IPS-20b (cell line): ENCODE results near the gene ALOX12B.

Experiments used
- H3K27ac ChIP-seq: one replicate; pipeline ENCODE4 v1.5.1; 2013; ENCODE audit warnings: low read length
- H3K27me3 ChIP-seq: 2 replicates; pipeline ENCODE4 v1.6.1; 2013; ENCODE audit warnings: mild to moderate bottlenecking, low read length, inconsistent platforms; ENCODE audit not compliant: insufficient read depth
- H3K36me3 ChIP-seq: 2 replicates; pipeline ENCODE4 v1.6.1; 2013; ENCODE audit warnings: low read depth, mild to moderate bottlenecking, inconsistent platforms, low read length, moderate library complexity; ENCODE audit not compliant: insufficient read depth
- H3K4me1 ChIP-seq: 2 replicates; pipeline ENCODE4 v1.6.1; 2013; ENCODE audit warnings: mild to moderate bottlenecking, control low read depth, inconsistent platforms, low read length, moderate library complexity; ENCODE audit not compliant: insufficient read depth
- H3K4me3 ChIP-seq: 2 replicates; pipeline ENCODE4 v1.5.1; 2013; ENCODE audit warnings: mild to moderate bottlenecking, low read length, inconsistent platforms
- H3K9ac ChIP-seq: 2 replicates; pipeline ENCODE4 v1.6.1; 2013; ENCODE audit warnings: low read depth, mild to moderate bottlenecking, inconsistent platforms, low read length, moderate library complexity
- H3K9me3 ChIP-seq: 2 replicates; pipeline ENCODE4 v1.6.1; 2013; ENCODE audit warnings: mild to moderate bottlenecking, low read depth, low read length, inconsistent platforms; ENCODE audit not compliant: insufficient read depth

The ALOX12B gene

GRCh38 chr17:8087075-8087951 is at the start of gene ALOX12B:
ALOX12B (minus strand) TSS chr17:8087716; CDS start chr17:8087442, 274 bp downstream.
- Histone ChIP-seq H3K4me3 (no peak within 1 kb of the TSS), H3K9ac (no peak within 1 kb of the TSS), H3K36me3 (no peaks in the 10 kb centered on the region), H3K27me3 (peaks cover 25% of the 10 kb centered on the region), H3K9me3 (no peaks in the 10 kb centered on the region), H3K27ac (no peak within 1 kb of the TSS), H3K4me1 (no peaks in the 10 kb centered on the region)

DNA sequence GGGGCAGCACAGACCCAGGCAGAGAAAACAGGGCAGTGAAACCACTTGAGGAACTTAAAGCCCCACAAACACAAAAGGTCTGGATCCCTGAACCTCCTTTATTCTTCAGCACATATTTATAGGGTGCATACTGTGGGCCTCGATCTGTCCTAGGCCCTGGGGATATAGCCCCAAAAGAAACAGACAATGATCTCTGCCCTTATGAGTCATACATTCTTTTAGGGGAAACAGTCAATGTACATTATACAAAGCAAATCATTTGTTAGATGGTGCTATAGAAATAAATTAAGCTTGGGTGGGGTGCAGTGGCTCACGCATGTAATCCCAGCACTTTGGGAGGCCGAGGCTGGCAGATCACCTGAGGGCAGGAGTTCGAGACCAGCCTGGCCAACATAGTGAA is 46.4 kb upstream of the ALOX12B start:
- Histone ChIP-seq H3K27ac (no peak overlapping the region), H3K27me3 (peaks cover 35% of the 10 kb centered on the region), H3K9me3 (no peaks in the 10 kb centered on the region), H3K4me1 (no peaks in the 10 kb centered on the region; the same call in 1 of the 2 replicates), H3K36me3 (no peaks in the 10 kb centered on the region), H3K4me3 (no peak overlapping the region), H3K9ac (peak overlapping the region; percentile 51; the same call in 1 of the 2 replicates)

DNA sequence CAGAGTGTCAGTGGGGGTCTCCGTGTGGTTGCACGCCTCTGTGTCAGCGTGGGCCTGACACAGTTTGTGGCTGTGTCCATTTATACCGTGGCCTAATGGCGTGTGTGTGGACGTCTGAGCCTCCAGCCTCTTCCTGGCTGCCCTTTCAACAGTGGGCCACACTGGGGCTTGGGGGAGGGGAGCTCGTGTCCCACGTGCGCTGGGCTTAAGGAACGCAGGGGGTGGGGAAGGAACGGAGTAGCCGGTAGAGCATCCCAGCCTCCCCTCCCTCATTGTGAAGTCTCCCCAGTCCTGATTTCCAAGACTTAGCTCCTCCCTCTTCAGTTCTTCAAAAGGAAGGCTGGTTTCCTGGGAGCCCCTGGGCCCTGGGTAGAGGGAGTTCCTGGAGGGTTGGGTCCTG is 45.9 kb upstream of the ALOX12B start:
- peaks cover 40% of the 10 kb centered on the region for H3K27me3 ChIP-seq
- H3K9ac ChIP-seq: peak overlapping the region; percentile 51; the same call in 1 of the 2 replicates
- H3K9me3 ChIP-seq: no peaks in the 10 kb centered on the region
- peak overlapping the region; percentile 47; the same call in 1 of the 2 replicates for H3K4me3 ChIP-seq
- no peak overlapping the region for H3K27ac ChIP-seq
- H3K36me3 ChIP-seq: no peaks in the 10 kb centered on the region
- no peaks in the 10 kb centered on the region; the same call in 1 of the 2 replicates for H3K4me1 ChIP-seq

GRCh38 chr17:8131844-8132441 is 44.4 kb upstream of the ALOX12B start:
- Histone ChIP-seq H3K9me3 (no peaks in the 10 kb centered on the region), H3K9ac (no peak overlapping the region), H3K4me3 (no peak overlapping the region), H3K36me3 (no peaks in the 10 kb centered on the region), H3K4me1 (peaks cover 2% of the 10 kb centered on the region; the same call in 1 of the 2 replicates), H3K27ac (no peak overlapping the region), H3K27me3 (peaks cover 42% of the 10 kb centered on the region)

GRCh38 chr17:8128125-8128784 is 40.7 kb upstream of the ALOX12B start:
- H3K27me3 ChIP-seq: peaks cover 70% of the 10 kb centered on the region
- H3K9me3 ChIP-seq: no peaks in the 10 kb centered on the region
- H3K4me1 ChIP-seq: peaks cover 7% of the 10 kb centered on the region; the same call in 1 of the 2 replicates
- no peak overlapping the region for H3K9ac ChIP-seq
- no peak overlapping the region for H3K27ac ChIP-seq
- H3K4me3 ChIP-seq: no peak overlapping the region
- no peaks in the 10 kb centered on the region for H3K36me3 ChIP-seq

DNA sequence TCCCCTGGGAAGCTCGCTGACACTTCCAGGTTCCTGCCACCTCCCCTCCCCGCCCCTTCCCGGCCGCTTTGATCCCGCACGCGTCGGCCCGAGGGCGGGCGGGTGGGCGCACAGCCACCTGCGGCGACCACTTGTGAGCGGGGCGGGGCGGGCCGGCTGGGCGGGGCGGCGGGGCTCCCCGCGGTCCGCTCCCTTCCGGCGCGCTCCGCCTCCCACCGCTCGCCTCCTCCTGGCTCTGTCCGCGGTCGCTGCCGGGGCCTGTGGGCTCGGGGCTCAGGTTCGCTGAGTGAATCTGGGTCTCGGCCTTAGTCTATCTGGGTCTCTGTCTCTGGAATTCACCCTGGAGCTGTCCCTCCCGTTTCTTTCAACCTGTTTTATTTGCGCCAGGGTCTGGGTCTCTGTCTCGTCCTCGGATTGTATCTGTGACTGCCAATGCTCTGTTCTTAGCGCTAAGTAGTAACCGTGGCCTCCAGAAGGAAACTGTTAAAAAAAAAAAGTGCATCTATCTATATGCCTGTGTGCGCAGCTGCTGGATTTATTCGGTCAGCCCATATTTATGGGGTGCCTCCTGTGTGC is 39.1 kb upstream of the ALOX12B start:
- peak overlapping the region; percentile 89 for H3K4me3 ChIP-seq
- H3K9ac ChIP-seq: no peak overlapping the region
- H3K4me1 ChIP-seq: peaks cover 7% of the 10 kb centered on the region; the same call in 1 of the 2 replicates
- H3K36me3 ChIP-seq: no peaks in the 10 kb centered on the region
- no peak overlapping the region for H3K27ac ChIP-seq
- no peaks in the 10 kb centered on the region for H3K9me3 ChIP-seq
- peaks cover 86% of the 10 kb centered on the region for H3K27me3 ChIP-seq

GRCh38 chr17:8125947-8126490 is 38.5 kb upstream of the ALOX12B start:
- peak overlapping the region; percentile 89 for H3K4me3 ChIP-seq
- H3K27me3 ChIP-seq: peaks cover 88% of the 10 kb centered on the region
- no peak overlapping the region for H3K9ac ChIP-seq
- no peak overlapping the region for H3K27ac ChIP-seq
- H3K9me3 ChIP-seq: no peaks in the 10 kb centered on the region
- no peaks in the 10 kb centered on the region for H3K36me3 ChIP-seq
- peaks cover 7% of the 10 kb centered on the region; the same call in 1 of the 2 replicates for H3K4me1 ChIP-seq

DNA sequence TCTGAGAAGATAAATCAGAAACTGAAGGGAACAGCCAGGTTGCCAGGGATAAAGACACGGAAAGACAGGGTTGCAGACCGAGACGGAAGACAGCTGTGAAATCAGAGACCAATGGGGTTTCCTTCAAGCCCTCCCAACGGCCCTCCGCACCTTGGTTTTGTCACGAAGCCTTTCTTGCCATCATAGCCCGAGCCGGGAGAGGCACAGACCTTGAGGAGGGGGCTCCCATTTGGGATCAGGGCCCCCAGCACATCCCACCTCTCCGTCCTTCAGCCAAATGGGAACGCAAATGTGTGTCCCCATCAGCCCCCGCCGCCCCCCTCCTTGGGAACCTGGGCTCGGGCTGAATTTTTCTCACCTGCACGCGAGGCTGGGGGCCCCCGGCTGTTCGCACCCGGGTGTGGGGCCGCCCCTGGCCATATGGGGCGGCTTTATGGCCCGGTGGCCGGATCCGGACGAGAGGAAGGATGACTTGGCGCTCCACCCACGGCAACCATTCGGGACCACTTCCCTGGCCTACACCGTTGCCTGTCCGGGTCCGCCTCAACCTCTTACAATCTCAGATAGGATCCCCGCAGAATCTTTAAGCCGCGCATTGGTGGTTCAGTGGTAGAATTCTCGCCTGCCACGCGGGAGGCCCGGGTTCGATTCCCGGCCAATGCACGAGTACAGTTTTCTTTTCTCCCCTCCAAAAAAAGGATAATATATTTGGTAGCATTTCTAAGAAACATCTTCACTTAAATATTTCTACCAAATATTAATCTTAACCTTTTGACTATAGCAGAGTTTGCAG is 37.8 kb upstream of the ALOX12B start:
- no peaks in the 10 kb centered on the region for H3K9me3 ChIP-seq
- no peak overlapping the region for H3K9ac ChIP-seq
- H3K36me3 ChIP-seq: no peaks in the 10 kb centered on the region
- H3K27ac ChIP-seq: no peak overlapping the region
- peaks cover 7% of the 10 kb centered on the region; the same call in 1 of the 2 replicates for H3K4me1 ChIP-seq
- H3K27me3 ChIP-seq: peaks cover 88% of the 10 kb centered on the region
- H3K4me3 ChIP-seq: peak overlapping the region; percentile 89

DNA sequence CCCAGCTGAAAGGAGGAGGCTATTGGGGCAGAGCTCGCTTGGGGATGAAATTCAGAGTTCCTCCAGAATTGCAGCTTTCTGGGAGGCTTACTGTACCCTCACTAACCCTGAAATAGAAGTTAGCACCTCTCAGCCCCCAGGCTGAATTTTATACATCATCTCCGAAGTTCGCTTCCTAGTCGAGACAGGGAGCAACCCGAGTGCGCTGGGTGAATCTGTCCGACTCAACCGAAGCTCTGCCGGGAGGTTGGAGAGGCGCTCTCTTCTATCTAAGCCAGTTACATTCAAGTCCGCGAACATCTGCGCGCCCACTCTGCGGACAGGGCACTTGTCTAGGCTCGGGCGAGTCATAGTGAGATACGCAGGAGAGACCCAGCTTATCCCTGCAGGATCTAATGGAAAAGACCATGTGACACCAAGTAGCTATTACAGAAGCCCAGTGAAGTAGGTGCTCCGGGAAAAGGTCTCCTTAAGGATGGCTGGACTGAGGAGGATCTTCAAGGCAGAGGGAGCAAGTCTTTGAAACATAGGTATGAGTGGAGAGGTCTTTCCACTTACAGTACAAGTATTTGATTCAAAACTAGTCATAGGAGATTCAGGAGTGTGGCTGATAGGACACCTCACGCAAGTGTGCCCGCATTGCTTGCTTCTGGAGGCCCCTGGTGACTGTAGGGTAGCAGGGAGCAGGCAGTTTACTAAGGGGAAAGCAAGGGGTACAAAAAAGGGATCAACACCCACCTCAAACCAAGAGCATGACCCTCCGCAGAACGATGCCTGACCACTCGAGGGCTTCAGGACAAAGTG is 37.0 kb upstream of the ALOX12B start:
- no peaks in the 10 kb centered on the region for H3K36me3 ChIP-seq
- peaks cover 80% of the 10 kb centered on the region for H3K27me3 ChIP-seq
- H3K4me1 ChIP-seq: peaks cover 7% of the 10 kb centered on the region; the same call in 1 of the 2 replicates
- no peak overlapping the region for H3K9ac ChIP-seq
- H3K9me3 ChIP-seq: no peaks in the 10 kb centered on the region
- H3K4me3 ChIP-seq: peak overlapping the region; percentile 89
- H3K27ac ChIP-seq: no peak overlapping the region

DNA sequence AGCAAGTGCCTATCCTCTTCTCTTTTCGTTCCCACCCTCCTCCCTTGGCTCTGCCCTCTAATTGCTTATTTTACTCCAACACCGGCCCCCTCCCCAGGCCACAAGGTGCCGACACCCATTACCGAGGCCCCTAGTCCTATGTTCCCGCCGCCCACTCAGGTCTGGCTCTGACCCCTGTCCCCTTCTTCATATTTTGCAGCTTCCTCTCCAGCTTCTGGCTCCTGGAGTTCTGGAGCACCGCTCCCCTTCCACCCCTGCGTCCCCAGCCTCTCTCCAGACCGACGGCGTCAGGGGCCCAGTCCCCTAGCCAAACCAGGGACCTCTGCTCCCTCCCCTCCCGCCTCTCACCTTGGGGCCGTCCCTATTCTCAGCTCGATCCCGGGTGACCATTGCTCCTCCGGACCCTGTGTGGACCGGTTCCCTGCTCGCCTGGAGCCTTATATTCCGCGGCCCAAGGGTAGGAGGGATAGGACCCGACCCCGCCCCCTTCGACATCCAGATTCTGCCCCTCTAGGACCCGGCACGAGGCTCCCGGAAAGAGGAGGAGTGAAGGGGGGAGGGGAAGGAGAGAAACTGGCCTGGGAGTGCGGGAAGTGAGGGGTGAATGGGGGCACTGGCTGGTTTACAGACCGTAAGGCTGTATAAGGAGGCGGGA is 36.3 kb upstream of the ALOX12B start, which contains the start of gene HES7:
Gene HES7 (minus strand): TSS at position 412 of the 655 bp plus-strand sequence. CDS start 22 bp downstream, at position 390.
- H3K4me3 ChIP-seq: peak within 1 kb of the TSS; percentile 89
- peaks cover 7% of the 10 kb centered on the region; the same call in 1 of the 2 replicates for H3K4me1 ChIP-seq
- no peaks in the 10 kb centered on the region for H3K36me3 ChIP-seq
- no peak within 1 kb of the TSS for H3K27ac ChIP-seq
- peaks cover 73% of the 10 kb centered on the region for H3K27me3 ChIP-seq
- H3K9ac ChIP-seq: no peak within 1 kb of the TSS
- H3K9me3 ChIP-seq: no peaks in the 10 kb centered on the region
